AG04449 (cell line): ENCODE data around the gene CCDC112.

ENCODE experiments used
- CTCF ChIA-PET: fragments of 350-600 bp; formaldehyde crosslinking; extraction: SDS; loops from one replicate; lab custom pipeline; 2021; ENCODE audit warnings: antibody characterized with exemption; lab: Yijun Ruan, JAX
- POLR2A ChIA-PET: fragments of 400-600, 350-600 bp; formaldehyde crosslinking; extraction: SDS; loops from one replicate; lab custom pipeline; 2020; ENCODE audit warnings: antibody characterized with exemption, inconsistent platforms; lab: Yijun Ruan, JAX
- DNase-seq: peaks from one replicate; pipeline ENCODE4 v3.0.0-alpha.2; 2010; ENCODE audit warnings: low read depth, low spot score
- H3K4me3 ChIP-seq: 2 replicates; pipeline ENCODE4 v1.5.1; 2011; ENCODE audit warnings: low read depth, mild to moderate bottlenecking, control low read depth, low read length
- CTCF ChIP-seq: IDR thresholded peaks from one replicate; pipeline ENCODE4 v1.5.1; 2011; ENCODE audit warnings: mild to moderate bottlenecking, moderate library complexity, low read length, control low read depth, inconsistent platforms; ENCODE audit not compliant: insufficient read depth; ENCODE audit errors: missing control alignments

Gene CCDC112

GRCh38 chr5:115298811-115299210 lies 2.4 kb upstream of the CCDC112 start:
- TF ChIP-seq CTCF: no peak
- DNase-seq: no peak
- CTCF ChIA-PET: no interaction called here
- no peak overlapping the region for H3K4me3 ChIP-seq
- POLR2A ChIA-PET: no interaction called here

GRCh38 chr5:115297031-115297430 lies 577 bp upstream of the CCDC112 start:
- CTCF ChIA-PET: interaction anchor here (2.5 kb wide), 1 partner anchor 12 kb away, joined by 24 read pairs; no protein-coding TSS in a partner anchor
- no peak for TF ChIP-seq CTCF
- no peak for DNase-seq
- peak overlapping the region; percentile 40 for H3K4me3 ChIP-seq
- POLR2A ChIA-PET: interaction anchor here (1.0 to 1.2 kb wide), 2 partner anchors 15 to 338 kb away, joined by 3 read pairs; no protein-coding TSS in a partner anchor

GRCh38 chr5:115295777-115296123 lies 704 bp downstream of the CCDC112 start:
- peak overlapping the region; percentile 79 for H3K4me3 ChIP-seq
- no peak for TF ChIP-seq CTCF
- ChIA-PET POLR2A (interaction anchor here (1.0 kb wide), 1 partner anchor 339 kb away, joined by 3 read pairs; no protein-coding TSS in a partner anchor), CTCF (interaction anchor here (0.8 to 2.5 kb wide), 4 partner anchors 9 to 289 kb away, joined by 3 to 24 read pairs (median 4); partner anchors contain the start of gene FEM1C)
- DNase-seq: no peak

GRCh38 chr5:115291397-115291796 lies 5.1 kb downstream of the CCDC112 start:
- POLR2A ChIA-PET: no interaction called here
- TF ChIP-seq CTCF: no peak
- DNase-seq: no peak
- no peak overlapping the region for H3K4me3 ChIP-seq
- CTCF ChIA-PET: interaction anchor here (1.0 kb wide), 1 partner anchor 19 kb away, joined by 3 read pairs; no protein-coding TSS in a partner anchor

GRCh38 chr5:115289104-115289503 lies 7.3 kb downstream of the CCDC112 start:
- ChIA-PET CTCF (no interaction called here), POLR2A (no interaction called here)
- H3K4me3 ChIP-seq: no peak overlapping the region
- DNase-seq: no peak
- no peak for TF ChIP-seq CTCF

- CTCF ChIA-PET: interaction anchor here (0.6 kb wide), 1 partner anchor 109 kb away, joined by 3 read pairs; no protein-coding TSS in a partner anchor
- no peak for TF ChIP-seq CTCF
- POLR2A ChIA-PET: no interaction called here
- H3K4me3 ChIP-seq: no peak overlapping the region
- DNase-seq: no peak
Observed at GRCh38 chr5:115284021-115284420, 12.4 kb downstream of the CCDC112 start.
